T-helper 2 cell treated with Interferon-gamma antibody and Interleukin-4, amounts not matched to agents 100 ng/mL and 5 ng/mL, for 36 hours (primary cell): Measurements from ENCODE around the gene PTPRT. TPM values are rescaled to one million over a fixed set of nuclear protein-coding genes. Genes with fewer than 3 reads are reported as not detected.
"Not testable (repeated sequence)": the region's sequence is repeated elsewhere in the genome, so short reads cannot be mapped to it uniquely, and the experiment has no call there.

Source experiments
- intact Hi-C: fragments of 100-400 bp; cut with micrococcal nuclease; formaldehyde crosslinking; loops from one replicate; pipeline ENCODE4 v1.15.1; 2023
- total RNA-seq: library from RNA; stranded (reverse); gene quantifications from 2 replicates; pipeline ENCODE4 v1.2.3, GENCODE V29; 2022

PTPRT gene
- total RNA-seq, 1 donor from 2014 or later, result not detected

DNA sequence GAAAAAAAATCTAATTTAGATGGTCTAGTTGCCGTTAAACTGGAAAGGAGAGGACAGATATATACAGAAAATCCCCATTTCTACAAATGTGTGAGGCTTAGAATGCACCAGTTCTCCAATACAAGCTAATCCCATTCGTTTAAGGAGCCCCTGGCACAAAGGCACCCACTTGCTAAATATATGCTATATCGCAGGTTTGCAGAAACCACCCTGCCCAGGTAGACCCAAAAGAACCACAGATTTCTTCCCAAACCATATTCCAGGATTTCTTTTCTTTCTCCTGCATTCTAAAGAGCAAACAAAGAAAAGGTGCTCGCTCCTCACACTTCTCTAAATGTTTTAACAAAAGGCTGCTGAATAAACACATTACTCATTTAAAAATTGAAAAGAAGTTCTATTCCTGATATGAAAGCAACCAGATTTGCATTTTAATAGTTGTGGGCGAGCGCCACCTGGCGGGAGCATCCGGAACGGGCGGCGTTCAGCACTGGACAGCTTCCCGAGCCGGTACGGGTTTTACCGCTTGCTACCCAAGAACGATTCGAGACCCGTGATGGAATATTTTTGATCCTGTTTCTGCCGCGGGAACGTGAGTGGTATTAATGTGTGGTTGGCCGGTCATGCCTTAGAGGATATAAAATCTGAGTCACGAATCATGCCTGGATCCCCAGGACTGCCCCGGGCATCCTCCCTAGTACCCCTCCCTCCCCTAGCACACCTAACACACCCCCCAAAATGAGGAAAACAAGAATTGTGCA is 2.1 kb downstream of the PTPRT start:
- intact Hi-C loops, result loop anchor here (5.0 kb wide), 1 partner anchor 1230 kb away; no protein-coding TSS in a partner anchor

DNA sequence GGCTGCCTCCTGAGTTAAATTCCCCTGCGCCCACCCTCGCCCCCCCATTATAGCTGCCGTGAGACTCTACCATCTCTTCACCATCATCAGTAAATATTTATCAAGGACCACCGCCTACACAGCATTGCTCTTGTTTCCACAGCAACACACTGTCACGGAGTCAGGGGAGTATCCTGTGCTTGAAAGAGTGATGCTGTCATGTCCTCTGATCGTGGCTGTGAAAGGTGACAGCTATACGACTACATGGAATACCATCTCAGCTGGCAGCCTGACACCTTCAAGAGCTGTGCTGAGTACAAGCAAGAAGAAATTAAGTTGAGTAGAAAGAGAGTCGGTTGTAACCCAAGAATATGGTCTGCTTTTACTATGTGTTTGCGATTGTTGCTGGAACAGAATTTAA is 3.4 kb downstream of the PTPRT start:
- intact Hi-C loops, result loop anchor here (5.0 kb wide), 1 partner anchor 1229 kb away; no protein-coding TSS in a partner anchor

DNA sequence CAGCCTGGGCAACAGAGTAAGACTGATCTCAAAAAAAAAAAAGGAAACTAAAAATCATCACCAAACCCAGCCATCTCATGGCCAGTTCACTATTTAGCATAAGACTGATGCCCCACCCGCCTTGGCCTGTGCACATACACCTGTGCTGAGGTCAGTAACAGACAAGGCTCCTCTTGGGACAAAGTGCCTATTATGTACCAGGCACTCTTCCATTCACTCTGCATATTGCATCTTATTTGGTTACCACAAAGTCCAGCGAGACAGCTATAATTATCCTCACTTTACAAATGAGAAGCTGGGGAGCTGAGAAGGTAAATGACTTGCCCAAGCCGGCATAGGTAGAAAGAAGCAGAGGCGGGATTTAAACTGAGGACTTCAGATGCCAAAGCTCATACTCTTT is 3.8 kb downstream of the PTPRT start:
- intact Hi-C loops, result loop anchor here (5.0 kb wide), 1 partner anchor 1229 kb away; no protein-coding TSS in a partner anchor

DNA sequence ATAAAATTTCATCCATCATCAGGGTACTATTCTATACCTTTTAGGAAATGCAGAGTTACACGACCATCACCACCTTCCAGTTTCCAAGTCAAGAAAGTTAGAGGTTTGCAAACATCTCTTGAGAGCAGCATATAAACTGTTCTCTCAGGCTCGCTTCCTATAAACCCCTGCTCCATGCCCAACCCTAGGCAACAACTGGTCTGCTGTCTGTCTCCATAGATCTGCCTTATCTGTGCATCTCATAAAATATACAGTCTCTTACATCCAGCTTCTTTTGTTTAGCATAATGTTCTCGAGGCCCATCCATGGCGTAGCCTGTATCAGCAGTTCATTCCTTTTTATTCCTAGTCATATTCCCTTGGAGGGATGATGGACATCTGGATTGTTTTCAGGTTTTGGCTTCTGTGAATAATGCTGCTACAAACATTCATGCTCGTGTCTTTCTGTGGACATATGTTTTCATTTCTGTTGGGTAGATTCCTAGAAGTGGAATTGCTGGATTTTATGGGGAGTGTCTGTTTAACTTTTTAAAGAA is 6.1 kb downstream of the PTPRT start:
- intact Hi-C loops, result no loop called here

DNA sequence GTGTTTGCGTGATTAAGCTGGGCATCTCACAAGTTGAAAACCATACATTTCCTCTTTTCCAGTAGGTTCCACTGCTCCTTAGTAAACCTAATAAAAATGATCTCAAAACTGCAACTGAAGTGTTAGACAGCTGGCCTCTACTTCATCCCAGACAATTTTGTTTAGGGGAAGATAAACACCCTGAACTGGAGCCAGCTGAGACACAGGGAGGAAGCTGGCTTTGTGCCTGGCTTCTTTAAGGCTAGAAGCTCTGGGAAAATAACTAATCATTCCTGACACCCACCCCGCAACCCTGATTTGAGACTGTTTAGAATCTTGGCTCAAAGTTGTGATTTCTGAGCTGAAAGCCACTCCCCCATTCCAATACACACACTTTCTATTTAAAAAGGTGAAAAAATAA is 11.6 kb downstream of the PTPRT start:
- intact Hi-C loops, result no loop called here

DNA sequence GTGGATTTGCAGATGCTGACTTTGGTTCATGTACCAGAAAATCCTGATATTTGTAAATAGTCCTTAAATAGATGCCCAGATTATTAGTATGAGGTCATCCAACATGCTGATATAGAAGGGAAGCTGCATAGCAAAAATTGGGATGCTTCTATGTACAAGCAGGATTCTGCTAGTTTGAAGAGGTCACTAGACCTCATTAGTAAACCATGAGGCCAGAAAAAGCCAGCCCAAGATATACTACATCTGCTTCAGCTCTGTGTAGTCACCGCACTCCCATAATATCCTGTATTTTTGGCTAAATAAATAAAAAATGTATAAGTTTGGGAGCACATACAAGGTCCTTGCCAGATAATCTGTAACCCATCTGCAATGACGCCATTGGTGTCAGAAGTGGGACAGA is 13.0 kb downstream of the PTPRT start:
- intact Hi-C loops, result no loop called here

DNA sequence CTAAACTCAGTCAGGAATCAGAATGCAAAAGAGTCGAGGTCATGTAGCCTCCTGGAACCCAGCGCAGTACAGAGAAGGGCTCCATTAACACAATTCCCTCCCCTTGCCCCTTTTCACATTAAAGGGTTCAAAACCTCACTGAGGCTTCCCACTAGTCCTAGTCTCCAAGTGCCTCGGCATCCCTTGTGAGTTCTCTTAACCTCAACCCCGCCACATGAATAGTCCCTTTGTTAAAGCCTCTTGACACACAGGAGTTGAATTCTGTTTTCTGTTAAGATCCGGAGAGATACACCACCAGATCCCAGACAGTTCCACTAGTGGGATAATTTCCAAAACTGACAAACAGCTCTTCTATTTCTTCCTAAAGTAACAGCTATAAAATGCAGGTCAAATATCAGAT is 17.8 kb downstream of the PTPRT start:
- intact Hi-C loops, result no loop called here

DNA sequence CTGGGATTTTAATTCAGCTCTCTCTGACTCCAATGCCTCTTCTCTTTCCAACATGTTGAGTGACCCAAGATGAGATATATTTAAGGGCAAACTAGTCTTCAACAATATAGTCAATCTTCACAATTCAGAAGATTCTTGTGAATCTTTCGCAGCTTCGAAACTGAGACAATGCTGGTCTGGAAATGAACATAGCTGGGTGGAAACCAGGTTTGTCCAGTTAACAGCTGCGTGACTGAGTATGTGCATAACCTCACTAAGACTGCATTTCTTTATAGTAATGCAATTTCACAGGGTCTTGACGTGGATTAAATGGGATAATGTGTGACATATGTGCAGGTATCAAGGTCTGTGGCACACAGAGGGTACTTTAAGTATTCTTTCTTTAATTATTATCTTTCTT is 18.9 kb downstream of the PTPRT start:
- intact Hi-C loops, result no loop called here

DNA sequence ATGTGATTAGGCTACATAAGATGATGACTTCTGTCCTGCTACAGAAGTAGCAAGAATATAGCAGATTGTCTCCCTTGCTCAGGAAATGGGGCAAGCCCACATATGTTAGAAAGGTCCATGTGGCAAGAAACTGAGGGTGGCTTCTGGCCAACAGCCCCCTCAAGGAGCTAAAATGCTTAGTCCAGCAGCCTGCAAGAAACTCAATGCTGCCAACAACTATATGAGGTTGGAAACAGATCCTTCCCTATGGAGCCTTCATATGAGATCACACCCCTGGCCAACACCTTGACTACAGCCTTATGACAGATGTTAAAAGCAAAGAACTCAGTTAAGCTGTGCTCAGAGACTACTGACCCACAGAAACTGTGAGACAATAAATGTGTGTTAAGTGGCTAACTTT is 22.1 kb downstream of the PTPRT start:
- intact Hi-C loops, result no loop called here

DNA sequence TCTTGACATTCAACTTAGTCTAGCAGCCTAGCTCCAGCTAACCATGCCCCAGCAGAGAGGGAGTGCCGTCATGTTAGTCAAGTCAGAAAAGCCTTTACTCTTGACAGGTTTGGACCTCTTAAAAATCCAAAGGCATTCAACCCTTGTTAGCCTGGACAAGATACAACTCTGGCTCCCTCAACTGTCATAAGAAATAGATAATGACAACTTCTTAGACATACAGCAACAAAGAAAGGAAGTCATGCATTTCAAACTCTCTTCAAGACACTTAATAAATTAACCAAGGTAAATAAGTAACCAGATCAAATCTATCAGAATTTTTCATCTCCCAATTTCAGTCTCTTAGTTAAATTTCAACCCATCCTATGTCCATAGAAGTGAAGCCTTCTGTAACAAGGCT is 22.7 kb downstream of the PTPRT start:
- intact Hi-C loops, result no loop called here

DNA sequence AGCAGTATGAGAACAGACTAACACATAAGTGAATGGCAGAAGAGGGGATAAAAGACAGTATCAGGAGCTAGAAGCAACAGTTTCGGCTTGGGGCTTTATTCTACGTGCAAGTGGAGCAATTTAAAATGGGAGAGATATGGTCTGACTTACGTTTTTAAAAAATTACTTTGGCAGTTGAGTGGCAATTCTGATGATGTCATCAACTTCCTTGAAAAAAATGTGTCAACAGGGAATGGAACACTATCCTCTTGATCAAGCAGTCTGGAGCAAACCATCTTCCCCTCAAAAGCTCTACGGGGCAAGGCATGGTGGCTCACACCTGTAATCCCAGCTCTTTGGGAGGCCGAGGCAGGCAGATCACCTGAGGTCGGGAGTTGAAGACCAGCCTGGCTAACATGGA is 24.1 kb downstream of the PTPRT start:
- intact Hi-C loops, result no loop called here

DNA sequence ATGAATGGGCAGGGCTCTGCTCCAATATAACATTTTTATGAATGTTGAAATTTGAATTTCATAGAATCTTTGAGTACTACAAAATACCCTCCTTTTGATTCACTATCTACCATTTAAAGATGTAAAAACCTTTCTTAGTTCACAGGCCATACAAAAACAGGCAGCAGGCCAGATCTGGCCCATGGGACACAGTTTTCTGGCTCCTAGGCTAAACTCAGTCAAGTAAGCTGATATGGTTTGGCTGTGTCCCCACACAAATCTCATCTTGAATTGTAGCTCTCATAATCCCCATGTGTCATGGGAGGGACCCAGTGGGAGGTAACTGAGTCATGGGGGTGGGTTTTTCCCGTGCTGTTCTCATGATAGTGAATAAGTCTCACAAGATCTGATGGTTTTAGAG is 25.0 kb downstream of the PTPRT start:
- intact Hi-C loops, result not testable (repeated sequence)

DNA sequence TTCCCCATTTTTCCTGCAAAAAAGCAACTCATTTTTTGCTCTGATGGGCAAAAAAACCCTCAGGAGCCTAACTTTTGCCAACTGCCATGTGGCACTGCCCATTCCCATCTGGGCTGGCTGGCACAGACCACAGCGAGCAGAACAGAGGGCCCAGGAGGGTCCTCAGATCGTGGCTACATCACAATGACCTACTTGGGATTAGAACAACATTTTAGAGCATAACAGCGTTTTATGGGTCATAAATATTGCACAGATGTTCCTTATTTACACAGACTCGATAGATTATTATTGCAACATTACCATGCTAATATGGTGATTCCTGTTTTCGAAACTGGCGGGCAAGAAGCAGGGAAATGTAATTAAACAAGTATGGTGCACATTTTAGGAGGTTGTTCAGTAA is 28.0 kb downstream of the PTPRT start:
- intact Hi-C loops, result no loop called here

DNA sequence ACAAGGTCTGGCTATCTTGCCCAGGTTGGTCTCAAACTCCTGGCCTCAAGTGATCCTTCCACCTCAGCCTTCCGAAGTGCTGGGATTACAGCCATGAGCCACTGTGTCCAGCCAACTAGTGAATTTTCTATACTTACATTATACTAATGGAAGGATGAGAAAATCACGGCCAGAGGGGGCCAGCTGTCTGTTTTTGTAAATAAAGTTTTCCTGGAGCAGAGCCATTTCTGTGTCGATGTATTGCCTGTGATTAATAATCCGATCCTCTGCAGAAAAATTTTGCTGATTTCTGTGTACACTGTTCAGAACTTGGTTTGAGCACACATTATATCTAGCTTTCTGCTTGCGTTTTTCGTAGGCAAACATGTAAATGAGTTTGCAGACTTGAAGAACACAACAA is 28.8 kb downstream of the PTPRT start:
- intact Hi-C loops, result no loop called here

DNA sequence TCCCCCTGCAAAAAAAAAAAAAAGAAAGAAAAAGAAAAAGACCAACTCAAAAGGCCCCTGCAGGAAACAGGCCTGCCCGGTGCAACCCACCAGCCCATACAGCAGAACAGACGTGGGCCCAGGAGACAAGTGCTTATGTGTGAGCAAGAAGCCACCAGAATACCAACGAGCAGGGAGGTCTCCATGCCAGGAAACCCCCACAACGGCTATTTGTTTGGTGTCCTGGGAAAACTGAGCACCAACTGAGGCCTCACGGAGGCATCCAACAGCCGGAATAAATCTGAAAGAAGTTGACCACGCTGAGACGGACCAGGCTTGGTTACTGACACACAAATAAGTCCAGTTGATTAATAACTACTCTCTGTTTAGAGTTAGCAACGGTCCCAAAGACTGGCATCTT is 29.7 kb downstream of the PTPRT start:
- intact Hi-C loops, result no loop called here

DNA sequence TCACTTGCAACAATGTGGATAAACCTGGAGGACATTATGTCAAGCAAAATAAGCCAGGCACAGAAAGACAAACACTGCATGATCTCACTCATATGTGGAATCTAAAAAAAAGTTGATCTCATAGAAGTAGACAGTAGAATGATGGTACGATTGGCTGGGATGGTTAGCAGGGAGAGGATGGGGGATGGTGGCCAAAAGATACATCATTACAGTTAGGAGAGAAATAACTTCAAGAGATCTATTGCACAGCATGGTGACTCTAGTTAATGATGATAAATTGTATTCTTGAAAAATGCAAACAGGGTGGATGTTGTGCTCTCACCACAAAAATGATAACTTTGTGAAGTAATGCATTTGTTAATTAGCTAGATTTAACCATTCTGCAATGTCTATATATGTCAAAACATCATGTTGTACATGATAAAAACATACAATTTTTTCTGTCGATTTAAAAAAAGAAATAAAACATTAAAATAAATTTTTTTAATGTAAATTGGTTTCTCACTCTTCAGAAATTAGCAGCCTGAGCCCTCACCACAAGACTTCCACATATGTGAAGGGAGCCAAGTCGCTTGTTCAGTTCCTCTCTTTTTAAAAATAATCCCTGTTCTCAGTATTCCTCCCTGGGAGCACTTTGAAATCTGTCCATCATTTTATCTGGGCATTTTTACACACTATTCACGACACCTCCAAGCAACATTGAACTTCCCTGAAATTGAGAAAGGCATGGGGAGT is 34.2 kb downstream of the PTPRT start:
- intact Hi-C loops, result no loop called here

DNA sequence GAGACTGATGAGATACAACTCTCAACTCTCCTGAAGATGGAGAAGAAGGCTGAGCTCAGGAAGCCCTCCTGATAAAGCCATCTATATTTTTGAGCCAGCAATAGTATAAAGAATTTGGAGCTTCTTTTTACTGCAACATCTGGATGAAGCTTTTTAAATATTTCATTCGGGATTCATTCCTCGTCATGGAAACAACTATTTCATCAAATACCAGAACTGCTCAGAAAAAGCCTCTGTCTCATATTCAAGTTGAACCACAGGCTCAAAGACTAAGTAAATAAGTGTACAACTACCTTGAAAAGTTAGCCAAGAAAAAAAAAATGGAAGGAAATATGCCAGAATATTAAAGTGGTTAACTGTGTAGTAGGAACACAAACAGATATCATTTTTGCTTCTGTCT is 37.8 kb downstream of the PTPRT start:
- intact Hi-C loops, result no loop called here

DNA sequence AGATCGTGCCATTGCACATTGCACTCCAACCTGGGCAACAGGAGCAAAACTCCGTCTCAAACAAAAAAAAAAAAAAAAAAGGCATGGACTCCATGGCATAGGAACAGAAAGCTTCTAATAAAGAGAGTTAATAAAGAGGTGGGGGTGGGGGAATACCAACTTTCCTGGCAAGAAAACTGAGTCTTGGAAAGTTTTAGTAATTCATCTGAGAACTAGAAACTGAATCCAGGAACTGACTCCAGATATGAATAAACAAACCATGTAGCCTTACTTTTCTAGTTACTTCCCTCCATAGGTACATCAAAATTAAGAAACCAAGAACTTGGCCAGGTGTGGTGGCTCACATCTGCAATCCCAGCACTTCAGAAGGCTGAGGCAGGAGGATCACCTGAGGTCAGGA is 38.5 kb downstream of the PTPRT start:
- intact Hi-C loops, result no loop called here

DNA sequence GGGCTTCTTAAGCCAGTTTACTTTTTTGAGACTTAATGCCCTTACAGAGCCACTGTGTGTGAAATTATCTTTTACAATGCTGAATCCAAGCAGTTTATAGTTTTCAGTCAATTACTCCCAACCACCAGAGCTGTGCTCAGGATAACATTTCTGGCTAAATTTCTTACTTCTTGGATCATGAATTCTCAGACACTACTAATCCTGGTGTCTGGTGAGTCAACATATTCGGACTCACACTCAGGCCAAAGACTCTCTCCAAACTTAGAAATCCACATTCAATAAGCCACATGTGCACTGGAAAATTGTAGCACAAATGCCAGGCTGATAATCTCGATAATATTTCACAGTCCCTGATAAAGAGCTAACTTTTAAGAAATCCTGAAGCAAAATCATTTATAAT is 49.0 kb downstream of the PTPRT start:
- intact Hi-C loops, result no loop called here

DNA sequence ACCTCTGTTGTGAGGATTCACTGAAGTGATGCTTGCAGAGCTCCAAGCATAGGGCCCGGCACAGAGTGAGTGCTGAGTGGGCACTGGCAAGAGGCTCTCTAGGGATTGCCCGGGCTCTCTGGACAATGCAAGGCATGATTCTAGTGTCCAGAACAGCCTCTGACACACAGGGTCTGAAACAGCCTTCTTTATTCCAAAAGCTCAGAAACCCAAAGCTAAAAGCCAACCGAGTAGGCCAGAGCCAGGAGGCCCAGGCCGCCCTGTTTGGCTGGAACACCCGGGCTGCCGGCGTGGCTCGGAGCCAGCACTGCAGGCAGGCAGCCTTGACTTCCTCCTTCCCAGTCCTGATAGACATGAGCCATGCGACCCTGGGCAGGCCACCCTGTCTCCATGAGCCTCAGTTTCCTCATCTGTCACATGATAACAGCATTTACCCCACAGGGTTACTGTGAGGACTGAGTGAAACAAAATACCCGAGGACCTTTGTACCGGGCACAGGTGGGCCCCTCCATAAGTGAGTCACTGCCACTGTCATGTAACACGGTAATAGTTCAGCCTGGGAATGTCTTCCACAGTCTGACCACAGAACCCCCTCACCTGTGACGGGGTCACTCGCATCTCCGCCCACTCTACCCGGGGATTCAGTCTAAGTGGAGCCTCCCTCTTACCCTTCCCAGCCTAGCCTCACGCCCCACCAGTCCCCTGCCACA is 51.5 kb downstream of the PTPRT start:
- intact Hi-C loops, result no loop called here

DNA sequence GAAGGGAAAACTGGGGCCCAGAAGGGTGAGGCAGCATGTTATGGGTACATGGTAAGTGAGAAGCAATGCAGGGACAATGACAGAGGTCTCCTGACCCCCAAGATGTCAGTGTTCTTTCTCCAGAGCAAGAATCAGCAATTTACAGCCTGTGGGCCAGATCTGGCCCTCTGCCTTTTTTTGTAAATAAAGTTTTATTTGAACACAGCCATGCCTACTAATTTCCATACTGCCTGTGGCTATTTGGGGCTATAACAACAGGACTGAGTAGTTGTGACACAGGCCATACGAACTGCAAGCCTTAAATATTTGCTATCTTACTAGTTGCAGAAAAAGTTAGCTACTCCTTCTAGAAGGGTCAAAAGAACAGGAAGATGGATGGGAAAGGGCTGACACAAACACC is 52.5 kb downstream of the PTPRT start:
- intact Hi-C loops, result no loop called here

DNA sequence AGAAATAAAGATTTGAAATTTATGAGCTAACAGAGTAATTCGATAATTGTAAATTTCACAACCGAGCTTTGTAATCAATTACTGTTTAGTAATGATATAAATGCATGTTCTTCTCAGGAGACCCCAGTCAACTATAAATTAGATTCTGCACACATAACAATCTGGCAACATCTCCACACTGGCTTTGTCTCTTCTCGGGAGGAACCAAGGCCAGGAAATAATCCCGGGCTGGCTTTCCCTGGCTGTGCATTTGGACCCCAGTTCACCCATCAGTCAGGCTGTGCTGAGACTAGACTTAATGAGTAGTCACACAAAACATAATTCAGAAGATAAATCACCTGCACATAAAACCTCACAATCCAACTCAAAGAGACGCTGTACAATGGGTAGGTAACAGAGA is 65.5 kb downstream of the PTPRT start:
- intact Hi-C loops, result no loop called here
